ENCODE results near the gene SP110. TPM values are rescaled to one million over a fixed set of nuclear protein-coding genes. Genes with fewer than 3 reads are reported as not detected.

The SP110 gene
- total RNA-seq, 6 donors from 2014 or later: 22.2 to 89.1 (median 38.4) TPM

GRCh38 chr2:230221493-230221892, 1.7 kb upstream of the SP110 start:
- WGBS, 2 donors: 95 to 96% methylated on average over 4 of the region's 4 CpGs
- Histone ChIP-seq H3K27me3 (no peaks in the 10 kb centered on the region), H3K36me3 (peaks cover 0 to 4% (median 2%) of the 10 kb centered on the region in 4 donors), H3K27ac (no peak overlapping the region), H3K9me3 (no peaks in the 10 kb centered on the region), H3K4me1 (peaks cover 22 to 34% (median 31%) of the 10 kb centered on the region in 4 donors), H3K4me3 (no peak overlapping the region)
- ATAC-seq (ENCODE audit: low FRiP score in 2 of 2): no peak
- no peak for TF ChIP-seq CTCF (IDR thresholded peaks at IDR 0.05)
- no peak for TF ChIP-seq EP300 (IDR thresholded peaks at IDR 0.05)
- no peak for TF ChIP-seq POLR2A (IDR thresholded peaks at IDR 0.05)
- DNase-seq: no peak

GRCh38 chr2:230220347-230220969, 674 bp upstream of the SP110 start:
- DNase-seq: no peak
- Histone ChIP-seq H3K9me3 (no peaks in the 10 kb centered on the region), H3K27me3 (no peaks in the 10 kb centered on the region), H3K27ac (peak overlapping the region; percentile 80 to 90 (median 84)), H3K36me3 (peaks cover 0 to 12% (median 8%) of the 10 kb centered on the region in 4 donors), H3K4me3 (peak overlapping the region; percentile 58 to 76 (median 72)), H3K4me1 (peaks cover 22 to 34% (median 32%) of the 10 kb centered on the region in 4 donors)
- 90 to 95% methylated on average over 1 of the region's 1 CpG for WGBS, 2 donors
- no peak for TF ChIP-seq CTCF (IDR thresholded peaks at IDR 0.05)
- no peak for TF ChIP-seq POLR2AphosphoS5 (IDR thresholded peaks at IDR 0.05)
- TF ChIP-seq POLR2A (IDR thresholded peaks at IDR 0.05): no peak
- no peak for TF ChIP-seq EP300 (IDR thresholded peaks at IDR 0.05)
- peak in 1 of 2 donors; percentile 11 for ATAC-seq (ENCODE audit: low FRiP score in 2 of 2)

GRCh38 chr2:230218421-230218820, 1.4 kb downstream of the SP110 start:
- ATAC-seq (ENCODE audit: low FRiP score in 2 of 2): peak in 1 of 2 donors; percentile 53
- no peak for TF ChIP-seq EP300 (IDR thresholded peaks at IDR 0.05)

GRCh38 chr2:230217424-230217823, 2.4 kb downstream of the SP110 start:
- Histone ChIP-seq H3K4me3 (no peak overlapping the region), H3K27ac (no peak overlapping the region), H3K4me1 (peaks cover 22 to 33% (median 29%) of the 10 kb centered on the region in 4 donors), H3K27me3 (no peaks in the 10 kb centered on the region), H3K36me3 (peaks cover 6 to 42% (median 31%) of the 10 kb centered on the region in 4 donors), H3K9me3 (no peaks in the 10 kb centered on the region)
- WGBS, 2 donors: 71 to 85% methylated on average over 3 of the region's 3 CpGs
- ATAC-seq (ENCODE audit: low FRiP score in 2 of 2) (no peak), DNase-seq (no peak)
- TF ChIP-seq POLR2AphosphoS5 (IDR thresholded peaks at IDR 0.05): no peak
- TF ChIP-seq CTCF (IDR thresholded peaks at IDR 0.05): no peak
- TF ChIP-seq POLR2A (IDR thresholded peaks at IDR 0.05): no peak
- no peak for TF ChIP-seq EP300 (IDR thresholded peaks at IDR 0.05)

More at GRCh38 chr2:230218421-230218820, 1.4 kb downstream of the SP110 start:
- peaks cover 22 to 33% (median 29%) of the 10 kb centered on the region in 4 donors for H3K4me1 ChIP-seq
- H3K27ac ChIP-seq: peak overlapping the region; percentile 30 to 90 (median 84)
- WGBS, 2 donors: 33 to 34% methylated on average over 2 of the region's 2 CpGs
- H3K27me3 ChIP-seq: no peaks in the 10 kb centered on the region
- peaks cover 4 to 32% (median 24%) of the 10 kb centered on the region in 4 donors for H3K36me3 ChIP-seq
- H3K9me3 ChIP-seq: no peaks in the 10 kb centered on the region
- no peak for DNase-seq
- peak overlapping the region in 2 of 4 donors; percentile 72 to 73 for H3K4me3 ChIP-seq

GRCh38 chr2:230216489-230216888, 3.3 kb downstream of the SP110 start:
- no peak overlapping the region for H3K4me3 ChIP-seq
- ATAC-seq (ENCODE audit: low FRiP score in 2 of 2): no peak
- H3K4me1 ChIP-seq: peaks cover 22 to 33% (median 29%) of the 10 kb centered on the region in 4 donors
- H3K27me3 ChIP-seq: no peaks in the 10 kb centered on the region
- DNase-seq: no peak
- WGBS, 2 donors: 94 to 100% methylated on average over 1 of the region's 1 CpG
- no peak overlapping the region for H3K27ac ChIP-seq
- H3K9me3 ChIP-seq: no peaks in the 10 kb centered on the region
- H3K36me3 ChIP-seq: peaks cover 6 to 51% (median 40%) of the 10 kb centered on the region in 4 donors
- TF ChIP-seq POLR2A (IDR thresholded peaks at IDR 0.05) (no peak), POLR2AphosphoS5 (IDR thresholded peaks at IDR 0.05) (no peak), EP300 (IDR thresholded peaks at IDR 0.05) (no peak), CTCF (IDR thresholded peaks at IDR 0.05) (no peak)

Data from upper lobe of left lung (tissue), 6 donors.